HEK293 (cell line): ENCODE data around the gene UTP25.
A peak's percentile ranks its signal among the peaks of the same experiment; 100 is the strongest.

ENCODE experiments used
- MZF1 ChIP-seq: fragments of 450-650 bp; formaldehyde crosslinking; IDR thresholded peaks from 2 replicates; pipeline ENCODE4 v1.5.1; 2017; ENCODE audit warnings: missing biosample characterization, missing genetic modification characterization, borderline replicate concordance
- OSR2 ChIP-seq: fragments of 450-650 bp; formaldehyde crosslinking; IDR thresholded peaks from 2 replicates; pipeline ENCODE4 v1.5.1; 2016; ENCODE audit warnings: missing biosample characterization, missing genetic modification characterization
- PRDM6 ChIP-seq: fragments of 450-650 bp; formaldehyde crosslinking; IDR thresholded peaks from 2 replicates; pipeline ENCODE4 v1.5.1; 2017; ENCODE audit warnings: missing biosample characterization, missing genetic modification characterization
- REST ChIP-seq: fragments of 450-650 bp; formaldehyde crosslinking; IDR thresholded peaks from 2 replicates; pipeline ENCODE4 v1.5.1; 2016; ENCODE audit warnings: missing biosample characterization, missing genetic modification characterization
- SCRT2 ChIP-seq: fragments of 450-650 bp; formaldehyde crosslinking; IDR thresholded peaks from 2 replicates; pipeline ENCODE4 v1.5.1; 2016; ENCODE audit warnings: missing biosample characterization, missing genetic modification characterization
- SETDB1 ChIP-seq: IDR thresholded peaks from one replicate; pipeline ENCODE4 v1.6.1; 2017; ENCODE audit warnings: mild to moderate bottlenecking, low read length, moderate library complexity, mixed read lengths; ENCODE audit not compliant: insufficient read length
- TRIM28 ChIP-seq: IDR thresholded peaks from 2 replicates; pipeline ENCODE4 v1.6.1; 2011; ENCODE audit warnings: low read length, control low read depth, borderline replicate concordance
- ZBTB1 ChIP-seq: fragments of 450-650 bp; formaldehyde crosslinking; IDR thresholded peaks from 2 replicates; pipeline ENCODE4 v1.5.1; 2016; ENCODE audit warnings: missing biosample characterization, missing genetic modification characterization
- ZBTB17 ChIP-seq: fragments of 450-650 bp; formaldehyde crosslinking; IDR thresholded peaks from 2 replicates; pipeline ENCODE4 v1.5.1; 2016; ENCODE audit warnings: missing biosample characterization, missing genetic modification characterization
- ZNF112 ChIP-seq: fragments of 450-650 bp; formaldehyde crosslinking; IDR thresholded peaks from 2 replicates; pipeline ENCODE4 v1.5.0; 2017; ENCODE audit warnings: missing biosample characterization, missing genetic modification characterization
- ZNF175 ChIP-seq: fragments of 450-650 bp; formaldehyde crosslinking; IDR thresholded peaks from 2 replicates; pipeline ENCODE4 v1.5.1; 2016; ENCODE audit warnings: missing biosample characterization, missing genetic modification characterization
- ZNF211 ChIP-seq: fragments of 450-650 bp; formaldehyde crosslinking; IDR thresholded peaks from 2 replicates; pipeline ENCODE4 v1.5.1; 2016; ENCODE audit warnings: low read depth, missing biosample characterization, missing genetic modification characterization
- ZNF302 ChIP-seq: fragments of 450-650 bp; formaldehyde crosslinking; IDR thresholded peaks from 2 replicates; pipeline ENCODE4 v1.5.1; 2016; ENCODE audit warnings: missing biosample characterization, missing genetic modification characterization, low read depth
- ZNF311 ChIP-seq: fragments of 450-650 bp; formaldehyde crosslinking; IDR thresholded peaks from 2 replicates; pipeline ENCODE4 v1.5.1; 2017; ENCODE audit warnings: missing biosample characterization, missing genetic modification characterization, borderline replicate concordance
- ZNF394 ChIP-seq: fragments of 450-650 bp; formaldehyde crosslinking; IDR thresholded peaks from 2 replicates; pipeline ENCODE4 v1.5.1; 2016; ENCODE audit warnings: missing biosample characterization, missing genetic modification characterization, mild to moderate bottlenecking, moderate library complexity, borderline replicate concordance
- ZNF404 ChIP-seq: fragments of 450-650 bp; formaldehyde crosslinking; IDR thresholded peaks from 2 replicates; pipeline ENCODE4 v1.5.1; 2017; ENCODE audit warnings: missing biosample characterization, missing genetic modification characterization
- ZNF48 ChIP-seq: fragments of 450-650 bp; formaldehyde crosslinking; IDR thresholded peaks from 2 replicates; pipeline ENCODE4 v1.5.1; 2016; ENCODE audit warnings: missing biosample characterization, missing genetic modification characterization
- ZNF558 ChIP-seq: fragments of 450-650 bp; formaldehyde crosslinking; IDR thresholded peaks from 2 replicates; pipeline ENCODE4 v1.5.1; 2016; ENCODE audit warnings: missing biosample characterization, missing genetic modification characterization
- ZNF664 ChIP-seq: fragments of 450-650 bp; formaldehyde crosslinking; IDR thresholded peaks from 2 replicates; pipeline ENCODE4 v1.5.1; 2016; ENCODE audit warnings: missing biosample characterization, missing genetic modification characterization
- TF ChIP-seq, protein P1 (sequence below): fragments of 450-650 bp; formaldehyde crosslinking; conservative IDR thresholded peaks from 2 replicates; pipeline ENCODE4 v1.5.1; 2016; ENCODE audit warnings: low read depth, missing biosample characterization, missing genetic modification characterization
- TF ChIP-seq, protein P2 (sequence below): fragments of 450-650 bp; formaldehyde crosslinking; IDR thresholded peaks from 2 replicates; pipeline ENCODE4 v1.5.1; 2016; ENCODE audit warnings: missing biosample characterization, missing genetic modification characterization
- TF ChIP-seq, protein P3 (sequence below): fragments of 450-650 bp; formaldehyde crosslinking; IDR thresholded peaks from 2 replicates; pipeline ENCODE4 v1.5.1; 2016; ENCODE audit warnings: missing biosample characterization, missing genetic modification characterization

UTP25 gene

GRCh38 chr1:209784265-209785169, 43.3 kb upstream of the UTP25 start, which contains the start of gene C1orf74 (continued):
- TF ChIP-seq, protein P1, sequence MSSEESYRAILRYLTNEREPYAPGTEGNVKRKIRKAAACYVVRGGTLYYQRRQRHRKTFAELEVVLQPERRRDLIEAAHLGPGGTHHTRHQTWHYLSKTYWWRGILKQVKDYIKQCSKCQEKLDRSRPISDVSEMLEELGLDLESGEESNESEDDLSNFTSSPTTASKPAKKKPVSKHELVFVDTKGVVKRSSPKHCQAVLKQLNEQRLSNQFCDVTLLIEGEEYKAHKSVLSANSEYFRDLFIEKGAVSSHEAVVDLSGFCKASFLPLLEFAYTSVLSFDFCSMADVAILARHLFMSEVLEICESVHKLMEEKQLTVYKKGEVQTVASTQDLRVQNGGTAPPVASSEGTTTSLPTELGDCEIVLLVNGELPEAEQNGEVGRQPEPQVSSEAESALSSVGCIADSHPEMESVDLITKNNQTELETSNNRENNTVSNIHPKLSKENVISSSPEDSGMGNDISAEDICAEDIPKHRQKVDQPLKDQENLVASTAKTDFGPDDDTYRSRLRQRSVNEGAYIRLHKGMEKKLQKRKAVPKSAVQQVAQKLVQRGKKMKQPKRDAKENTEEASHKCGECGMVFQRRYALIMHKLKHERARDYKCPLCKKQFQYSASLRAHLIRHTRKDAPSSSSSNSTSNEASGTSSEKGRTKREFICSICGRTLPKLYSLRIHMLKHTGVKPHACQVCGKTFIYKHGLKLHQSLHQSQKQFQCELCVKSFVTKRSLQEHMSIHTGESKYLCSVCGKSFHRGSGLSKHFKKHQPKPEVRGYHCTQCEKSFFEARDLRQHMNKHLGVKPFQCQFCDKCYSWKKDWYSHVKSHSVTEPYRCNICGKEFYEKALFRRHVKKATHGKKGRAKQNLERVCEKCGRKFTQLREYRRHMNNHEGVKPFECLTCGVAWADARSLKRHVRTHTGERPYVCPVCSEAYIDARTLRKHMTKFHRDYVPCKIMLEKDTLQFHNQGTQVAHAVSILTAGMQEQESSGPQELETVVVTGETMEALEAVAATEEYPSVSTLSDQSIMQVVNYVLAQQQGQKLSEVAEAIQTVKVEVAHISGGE: peak; percentile 92
- TF ChIP-seq PRDM6 (tag by site-specific recombination) (no peak), SETDB1 (peak; percentile 78), OSR2 (no peak), TRIM28 (peak; percentile 66; the same call in 1 of the 2 replicates), ZNF311 (tag by site-specific recombination) (no peak), ZNF302 (tag by site-specific recombination) (no peak), MZF1 (tag by site-specific recombination) (no peak), ZNF664 (tag by site-specific recombination) (no peak), ZNF48 (tag by site-specific recombination) (no peak), ZNF112 (no peak), ZBTB1 (tag by site-specific recombination) (no peak), ZNF211 (tag by site-specific recombination) (no peak), SCRT2 (tag by site-specific recombination) (peak; percentile 53), ZNF404 (no peak), ZNF175 (no peak), ZNF558 (tag by site-specific recombination) (no peak), REST (tag by site-specific recombination) (no peak; the same call in 1 of the 2 replicates), ZBTB17 (peak; percentile 69), ZNF394 (tag by site-specific recombination) (peak; percentile 29; the same call in 1 of the 2 replicates)
- TF ChIP-seq, protein P2, sequence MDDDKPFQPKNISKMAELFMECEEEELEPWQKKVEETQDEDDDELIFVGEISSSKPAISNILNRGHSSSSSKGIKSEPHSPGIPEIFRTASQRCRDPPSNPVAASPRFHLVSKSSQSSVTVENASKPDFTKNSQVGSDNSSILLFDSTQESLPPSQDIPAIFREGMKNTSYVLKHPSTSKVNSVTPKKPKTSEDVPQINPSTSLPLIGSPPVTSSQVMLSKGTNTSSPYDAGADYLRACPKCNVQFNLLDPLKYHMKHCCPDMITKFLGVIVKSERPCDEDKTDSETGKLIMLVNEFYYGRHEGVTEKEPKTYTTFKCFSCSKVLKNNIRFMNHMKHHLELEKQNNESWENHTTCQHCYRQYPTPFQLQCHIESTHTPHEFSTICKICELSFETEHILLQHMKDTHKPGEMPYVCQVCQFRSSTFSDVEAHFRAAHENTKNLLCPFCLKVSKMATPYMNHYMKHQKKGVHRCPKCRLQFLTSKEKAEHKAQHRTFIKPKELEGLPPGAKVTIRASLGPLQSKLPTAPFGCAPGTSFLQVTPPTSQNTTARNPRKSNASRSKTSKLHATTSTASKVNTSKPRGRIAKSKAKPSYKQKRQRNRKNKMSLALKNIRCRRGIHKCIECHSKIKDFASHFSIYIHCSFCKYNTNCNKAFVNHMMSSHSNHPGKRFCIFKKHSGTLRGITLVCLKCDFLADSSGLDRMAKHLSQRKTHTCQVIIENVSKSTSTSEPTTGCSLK (tag by site-specific recombination): no peak
- TF ChIP-seq, protein P3, sequence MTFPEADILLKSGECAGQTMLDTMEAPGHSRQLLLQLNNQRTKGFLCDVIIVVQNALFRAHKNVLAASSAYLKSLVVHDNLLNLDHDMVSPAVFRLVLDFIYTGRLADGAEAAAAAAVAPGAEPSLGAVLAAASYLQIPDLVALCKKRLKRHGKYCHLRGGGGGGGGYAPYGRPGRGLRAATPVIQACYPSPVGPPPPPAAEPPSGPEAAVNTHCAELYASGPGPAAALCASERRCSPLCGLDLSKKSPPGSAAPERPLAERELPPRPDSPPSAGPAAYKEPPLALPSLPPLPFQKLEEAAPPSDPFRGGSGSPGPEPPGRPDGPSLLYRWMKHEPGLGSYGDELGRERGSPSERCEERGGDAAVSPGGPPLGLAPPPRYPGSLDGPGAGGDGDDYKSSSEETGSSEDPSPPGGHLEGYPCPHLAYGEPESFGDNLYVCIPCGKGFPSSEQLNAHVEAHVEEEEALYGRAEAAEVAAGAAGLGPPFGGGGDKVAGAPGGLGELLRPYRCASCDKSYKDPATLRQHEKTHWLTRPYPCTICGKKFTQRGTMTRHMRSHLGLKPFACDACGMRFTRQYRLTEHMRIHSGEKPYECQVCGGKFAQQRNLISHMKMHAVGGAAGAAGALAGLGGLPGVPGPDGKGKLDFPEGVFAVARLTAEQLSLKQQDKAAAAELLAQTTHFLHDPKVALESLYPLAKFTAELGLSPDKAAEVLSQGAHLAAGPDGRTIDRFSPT (tag by site-specific recombination): no peak
